GM10266 (cell line): ENCODE data around the gene SSH2.
"Not testable (repeated sequence)": the region's sequence is repeated elsewhere in the genome, so short reads cannot be mapped to it uniquely, and the experiment has no call there.

Experiments used
- DNase-seq: peaks from one replicate; pipeline ENCODE4 v3.0.0; 2012; ENCODE audit errors: extremely low spot score
- CTCF ChIP-seq: IDR thresholded peaks from 2 replicates; pipeline ENCODE4 v1.5.1; 2012; ENCODE audit warnings: mild to moderate bottlenecking, low read depth; ENCODE audit not compliant: control insufficient read depth, insufficient read depth; ENCODE audit errors: missing control alignments

SSH2 gene

GRCh38 chr17:29734640-29735039 lies 195.4 kb downstream of the SSH2 start:
- no peak for DNase-seq
- no peak for TF ChIP-seq CTCF

GRCh38 chr17:29733166-29733565 lies 196.9 kb downstream of the SSH2 start:
- TF ChIP-seq CTCF = no peak
- no peak for DNase-seq

GRCh38 chr17:29732613-29733012 lies 197.4 kb downstream of the SSH2 start:
- no peak for DNase-seq
- no peak for TF ChIP-seq CTCF

GRCh38 chr17:29732209-29732608 lies 197.8 kb downstream of the SSH2 start:
- no peak for DNase-seq
- no peak for TF ChIP-seq CTCF

GRCh38 chr17:29731589-29731929 lies 198.5 kb downstream of the SSH2 start:
- DNase-seq = no peak
- no peak for TF ChIP-seq CTCF

- TF ChIP-seq CTCF = no peak
- DNase-seq = no peak
Observed at GRCh38 chr17:29728490-29728889, 201.5 kb downstream of the SSH2 start.

GRCh38 chr17:29726715-29727252 lies 203.2 kb downstream of the SSH2 start:
- DNase-seq = peak; percentile 38
- no peak for TF ChIP-seq CTCF

- DNase-seq = not testable (repeated sequence)
Observed at GRCh38 chr17:29725408-29725807, 204.6 kb downstream of the SSH2 start.
